HepG2 (cell line): ENCODE measurements around the gene BUB1B. TPM values are rescaled to one million over a fixed set of nuclear protein-coding genes. Genes with fewer than 3 reads are reported as not detected.

Source experiments
- ATAC-seq: fragments of 200-7000 bp; cut with Tn5 transposase; 3 replicates; pipeline ENCODE4 v1.9.1; 2020; ENCODE audit warnings: mild to moderate bottlenecking, moderate library complexity
- BruUV-seq: library from RNA; stranded (reverse); fragments of 400-500 nt; replicated peaks from 2 replicates; lab custom pipeline; 2021; lab: Mats Ljungman, UMichigan
- CTCF ChIA-PET: fragments of 300-600 bp; formaldehyde crosslinking; extraction: SDS; loops from one replicate; lab custom pipeline; 2021; ENCODE audit warnings: low total read pairs, inconsistent platforms, low intra/inter-chr PET ratio; lab: Yijun Ruan, JAX
- POLR2A ChIA-PET: fragments of 350-600 bp; sonication (Branson Sonifier 250); formaldehyde crosslinking; loops from one replicate; lab custom pipeline; 2020; ENCODE audit warnings: antibody characterized with exemption, inconsistent platforms; lab: Yijun Ruan, JAX
- DNase-seq: peaks from one replicate; pipeline ENCODE4 v3.0.0-alpha.2; 2015; ENCODE audit warnings: low spot score
- FAIRE-seq: peaks from 3 replicates; lab custom pipeline; 2011; peaks lifted over from hg19 to GRCh38; lab: Jason Lieb, UNC
- H2AFZ ChIP-seq: one replicate; pipeline ENCODE4 v1.6.1; 2011; ENCODE audit warnings: low read length, inconsistent platforms
- H3K27ac ChIP-seq: fragments of 300-600 bp; 3 replicates; pipeline ENCODE4 v1.8.0; 2011; ENCODE audit warnings: mixed run types, mild to moderate bottlenecking, mixed read lengths, low read length, inconsistent platforms; ENCODE audit not compliant: insufficient read depth; ENCODE audit errors: extremely low read length
- H3K27me3 ChIP-seq, 2 experiments: fragments of 200-600 bp in 1 of 2; 2 replicates in 1 of 2; 3 replicates in 1 of 2; pipeline versions ENCODE4 v1.6.0 to v1.8.0; 2011; ENCODE audit warnings: low read length in 2 of 2, mild to moderate bottlenecking in 2 of 2, moderate library complexity in 2 of 2, inconsistent platforms in 1 of 2; ENCODE audit not compliant: insufficient read depth in 2 of 2, control insufficient read depth in 1 of 2
- H3K36me3 ChIP-seq, 2 experiments: fragments of 200-600 bp in 1 of 2; replicated peaks in 1 of 2; 2 replicates in 1 of 2; 3 replicates in 1 of 2; pipeline versions ENCODE4 v1.5.1 to v1.8.0; 2011; ENCODE audit warnings: low read length in 2 of 2, inconsistent platforms in 1 of 2; ENCODE audit not compliant: insufficient read depth in 2 of 2, control insufficient read depth in 1 of 2
- H3K4me1 ChIP-seq: 2 replicates; pipeline ENCODE4 v1.5.1; 2012; ENCODE audit warnings: low read length, inconsistent platforms; ENCODE audit not compliant: insufficient read depth
- H3K4me2 ChIP-seq: 2 replicates; pipeline ENCODE4 v1.6.0; 2011; ENCODE audit warnings: low read depth, low read length, inconsistent platforms
- H3K4me3 ChIP-seq, 3 experiments: fragments of 200-600 bp in 1 of 3; sonication (generic), shearing (Covaris generic) in 1 of 3; replicated peaks in 1 of 3; 2 replicates each; pipeline ENCODE4 v1.5.1; 2011 to 2016; ENCODE audit warnings: low read length in 3 of 3, inconsistent platforms in 2 of 3, low read depth in 2 of 3, mild to moderate bottlenecking in 2 of 3, control low read depth in 1 of 3, mixed read lengths in 1 of 3; ENCODE audit not compliant: insufficient read depth in 1 of 3
- H3K79me2 ChIP-seq: one replicate; pipeline ENCODE4 v1.6.1; 2011; ENCODE audit warnings: low read length, inconsistent platforms; ENCODE audit not compliant: insufficient read depth
- H3K9ac ChIP-seq: 2 replicates; pipeline ENCODE4 v1.6.0; 2011; ENCODE audit warnings: mild to moderate bottlenecking, low read depth, low read length, inconsistent platforms; ENCODE audit not compliant: insufficient read depth
- H3K9me3 ChIP-seq: 2 replicates; pipeline ENCODE4 v1.5.1; 2012; ENCODE audit warnings: mild to moderate bottlenecking, low read length
- H4K20me1 ChIP-seq: 2 replicates; pipeline ENCODE4 v1.6.0; 2011; ENCODE audit warnings: inconsistent platforms, mild to moderate bottlenecking, low read length, moderate library complexity; ENCODE audit not compliant: insufficient read depth
- CEBPB ChIP-seq: IDR thresholded peaks from 2 replicates; pipeline ENCODE4 v1.6.1; 2011; ENCODE audit warnings: low read depth, low read length, improper control_type of control experiment, borderline replicate concordance
- KDM4B ChIP-seq: sonication (generic); formaldehyde crosslinking; IDR thresholded peaks from 2 replicates; pipeline ENCODE4 v1.4.0; 2020; ENCODE audit warnings: missing genetic modification reagents
- MIER2 ChIP-seq: IDR thresholded peaks from 2 replicates; pipeline ENCODE4 v1.6.1; 2016; ENCODE audit warnings: missing biosample characterization, missing genetic modification reagents
- MZF1 ChIP-seq: sonication (generic); formaldehyde crosslinking; IDR thresholded peaks from 2 replicates; pipeline ENCODE4 v1.8.1; 2023; ENCODE audit warnings: mild to moderate bottlenecking, missing genetic modification reagents, borderline replicate concordance
- ZNF230 ChIP-seq: sonication (generic); formaldehyde crosslinking; IDR thresholded peaks from 2 replicates; pipeline ENCODE4 v1.4.0; 2020; ENCODE audit warnings: mild to moderate bottlenecking, missing genetic modification reagents
- WGBS: methylation state at CpG from one replicate; pipeline ENCODE4 v1.1.6; 2017; ENCODE audit warnings: low lambda C conversion rate; 5-methylcytosine and 5-hydroxymethylcytosine counted together
- in situ Hi-C: cut with HindIII; loops from 2 replicates; pipeline ENCODE4 v1.10.0; 2017; ENCODE audit warnings: low pct_unique_long_range_greater_than_20kb; ENCODE audit not compliant: extremely low pct_ligation_motif_present
- intact Hi-C: fragments of 100-400 bp; cut with micrococcal nuclease; formaldehyde crosslinking; loops from one replicate; pipeline ENCODE4 v1.10.0; 2022; ENCODE audit not compliant: unreplicated experiment
- polyA plus RNA-seq, 8 experiments: library from polyadenylated mRNA; depleted of rRNA in 3 of 8; stranded (reverse) in 7 of 8; unstranded in 1 of 8; fragments of >200 nt; fragmentation: Illumina TruSeq in 4 of 8; extraction: Trizol in 4 of 8; gene quantifications; 2 replicates each; pipeline versions ENCODE4 v1.2.1 to v1.2.3, GENCODE V29; 2011 to 2016; ENCODE audit warnings: low read depth in 4 of 8, missing spikeins in 1 of 8, mixed read lengths in 1 of 8; ENCODE audit not compliant: insufficient read depth in 1 of 8
- total RNA-seq, 5 experiments: library from RNA; depleted of rRNA; stranded (reverse); fragments of >200 nt; fragmentation: Illumina TruSeq; extraction: Trizol; gene quantifications; 2 replicates each; pipeline ENCODE4 v1.2.3, GENCODE V29; 2016; ENCODE audit warnings: low read depth in 1 of 5

The BUB1B gene
- total and polyA plus RNA-seq, 2 of the 13 experiments (the other 11 are each of a cell fraction or from before 2014, with no cell fraction given): 26.2 to 63.5 TPM

DNA sequence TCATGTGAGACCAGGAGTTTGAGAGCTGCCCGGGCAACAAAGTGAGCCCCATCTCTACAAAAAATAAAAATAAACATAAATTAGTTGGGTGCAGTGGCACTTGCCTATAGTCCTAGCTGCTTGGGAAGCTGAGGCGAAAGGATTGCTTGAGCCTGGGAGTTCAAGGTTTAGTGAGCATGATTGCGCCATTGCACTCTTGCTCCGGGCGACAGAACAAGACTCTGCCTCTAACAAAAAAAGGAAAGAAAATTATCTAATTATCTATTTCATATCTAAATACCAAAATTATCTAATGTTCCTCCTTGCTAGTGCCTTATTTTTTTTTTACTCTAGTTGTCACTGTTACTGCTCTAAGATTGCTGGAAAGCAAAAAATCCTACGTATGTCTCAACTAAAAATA is 61.3 kb downstream of the BUB1B start:
- Histone ChIP-seq H2AFZ (no peak overlapping the region), H4K20me1 (no peaks in the 10 kb centered on the region), H3K36me3 (peaks cover 4 to 50% of the 10 kb centered on the region in 2 experiments; a peak in 4 of 5 replicates), H3K4me2 (no peak overlapping the region), H3K79me2 (no peaks in the 10 kb centered on the region), H3K4me1 (no peaks in the 10 kb centered on the region), H3K27ac (no peak overlapping the region), H3K4me3 (no peak overlapping the region), H3K9me3 (no peaks in the 10 kb centered on the region), H3K27me3 (no peaks in the 10 kb centered on the region), H3K9ac (no peak overlapping the region)
- POLR2A ChIA-PET: no interaction called here
- ATAC-seq (no peak), DNase-seq (no peak), FAIRE-seq (no peak)
- in situ Hi-C loops: no loop called here
- intact Hi-C loops: no loop called here
- WGBS: 86% methylated on average over 6 of the region's 6 CpGs
- no TSS peak for BruUV-seq
- CTCF ChIA-PET: no interaction called here
- no peak for TF ChIP-seq KDM4B (CRISPR knock-in tag)
- TF ChIP-seq CEBPB: peak; percentile 72

DNA sequence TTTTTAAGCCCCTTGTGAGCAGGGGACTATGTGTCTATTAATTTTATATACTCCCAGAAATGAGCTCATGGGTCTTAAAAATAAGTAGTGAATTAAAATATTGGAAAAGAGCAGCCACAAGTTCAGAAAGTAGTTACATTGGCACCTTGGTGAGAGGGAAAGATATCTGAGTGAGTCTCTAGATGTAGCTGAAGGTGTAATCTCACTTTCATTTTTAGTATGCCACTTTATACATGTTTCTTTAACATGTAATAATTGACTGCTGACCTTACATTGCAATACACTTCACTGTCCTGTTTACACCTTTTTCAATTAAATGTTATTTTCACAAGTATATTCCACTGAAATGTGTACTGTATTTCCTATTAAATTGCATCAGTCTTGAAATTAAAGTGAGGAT is 65.9 kb downstream of the BUB1B start:
- no peak for ATAC-seq
- peaks cover 0 to 15% of the 10 kb centered on the region in 2 experiments; a peak in 3 of 5 replicates for H3K36me3 ChIP-seq
- no peak overlapping the region for H3K4me2 ChIP-seq
- no peak overlapping the region for H3K9ac ChIP-seq
- H3K27ac ChIP-seq: no peak overlapping the region
- H3K4me1 ChIP-seq: no peaks in the 10 kb centered on the region
- H3K79me2 ChIP-seq: no peaks in the 10 kb centered on the region
- FAIRE-seq: no peak
- intact Hi-C loops: no loop called here
- CTCF ChIA-PET: no interaction called here
- H3K9me3 ChIP-seq: no peaks in the 10 kb centered on the region
- no peak overlapping the region for H2AFZ ChIP-seq
- no peaks in the 10 kb centered on the region for H3K27me3 ChIP-seq
- POLR2A ChIA-PET: no interaction called here
- in situ Hi-C loops: no loop called here
- DNase-seq: no peak
- H4K20me1 ChIP-seq: no peaks in the 10 kb centered on the region
- no peak overlapping the region for H3K4me3 ChIP-seq
- no peak for TF ChIP-seq MZF1 (CRISPR knock-in tag)
- no peak for TF ChIP-seq MIER2 (CRISPR knock-in tag)
- TF ChIP-seq ZNF230: no peak
- BruUV-seq: no TSS peak
